Right kidney (tissue), 1 donor: ENCODE data around the gene RNF144A.
"Not testable (repeated sequence)": the region's sequence is repeated elsewhere in the genome, so short reads cannot be mapped to it uniquely, and the experiment has no call there.

Experiments used
- DNase-seq: peaks from one replicate; pipeline ENCODE4 v3.0.0-alpha.2; 2016

The RNF144A gene

DNA sequence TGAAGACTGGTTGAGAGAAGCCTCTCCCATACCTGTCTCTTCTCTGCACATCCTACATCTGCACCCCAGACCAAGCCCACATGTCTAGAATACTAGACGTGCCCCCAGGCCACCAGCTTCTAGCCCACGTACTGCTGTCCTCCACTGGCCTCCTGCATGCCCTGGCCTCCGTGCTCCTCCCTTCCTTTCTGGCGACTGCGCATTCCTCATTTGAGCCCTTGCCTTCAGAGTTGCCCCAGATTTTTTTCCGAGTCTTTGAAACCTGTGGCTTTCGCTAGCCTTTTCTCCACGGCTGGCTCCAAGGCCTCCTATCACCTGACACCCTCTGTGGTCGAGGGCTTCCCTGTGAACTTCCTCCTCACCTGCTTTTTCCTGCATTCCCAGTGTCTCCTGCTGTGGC, 11.2 kb downstream of the RNF144A start:
- DNase-seq: no peak

DNA sequence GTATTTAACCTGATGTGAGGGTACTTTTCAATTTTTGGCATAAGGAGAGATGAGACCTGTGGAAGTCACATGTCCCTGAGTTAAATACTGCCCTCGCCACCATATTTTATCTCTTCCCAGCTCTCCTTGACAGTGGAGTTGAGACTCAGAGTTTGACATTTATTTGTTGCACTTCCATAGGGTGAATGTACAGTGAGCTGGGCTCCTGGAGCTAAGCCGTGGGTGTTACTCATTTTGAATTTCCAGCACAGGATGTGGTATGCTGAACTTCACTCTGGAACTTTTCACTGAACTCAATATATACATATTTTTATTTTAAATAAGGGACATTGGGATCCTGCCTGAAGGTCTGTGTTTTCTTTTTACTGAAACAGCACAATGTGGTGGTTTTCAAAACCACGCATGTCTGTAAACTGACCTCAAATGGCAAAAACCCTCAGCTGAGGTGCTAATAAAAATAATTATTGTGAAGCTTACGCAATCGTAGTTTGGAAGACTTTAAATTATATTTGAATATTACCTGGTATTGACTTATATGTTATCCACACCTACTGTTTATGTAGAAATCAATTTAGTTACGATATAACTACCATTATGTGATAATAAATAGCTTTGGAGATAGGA, 12.1 kb downstream of the RNF144A start:
- no peak for DNase-seq

GRCh38 chr2:6930923-6931647, 13.9 kb downstream of the RNF144A start:
- DNase-seq: no peak

- no peak for DNase-seq
Measured at GRCh38 chr2:6931753-6932152, 14.5 kb downstream of the RNF144A start.

DNA sequence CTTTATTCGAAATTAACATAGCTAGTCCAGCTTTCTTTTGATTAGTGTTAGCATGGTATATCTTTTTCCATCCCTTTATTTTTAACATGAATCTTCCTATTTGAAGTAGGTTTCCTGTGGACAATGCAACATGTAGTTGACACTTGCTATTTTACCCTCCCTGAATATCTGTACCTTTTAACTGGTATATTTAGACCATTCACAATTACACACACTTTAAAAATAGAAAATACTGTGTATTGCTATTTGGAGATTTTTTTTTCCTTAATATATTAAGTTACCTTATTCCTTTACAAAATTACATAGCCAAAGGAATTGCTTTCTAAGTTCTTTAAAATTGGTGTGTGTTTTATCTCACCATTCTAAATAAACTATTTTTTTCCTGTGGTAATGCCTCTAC, 15.0 kb downstream of the RNF144A start:
- DNase-seq: no peak

GRCh38 chr2:6932828-6933227, 15.6 kb downstream of the RNF144A start:
- DNase-seq: no peak

- DNase-seq: no peak
Measured at GRCh38 chr2:6933911-6934310, 16.7 kb downstream of the RNF144A start.

GRCh38 chr2:6934345-6934744, 17.1 kb downstream of the RNF144A start:
- no peak for DNase-seq

DNA sequence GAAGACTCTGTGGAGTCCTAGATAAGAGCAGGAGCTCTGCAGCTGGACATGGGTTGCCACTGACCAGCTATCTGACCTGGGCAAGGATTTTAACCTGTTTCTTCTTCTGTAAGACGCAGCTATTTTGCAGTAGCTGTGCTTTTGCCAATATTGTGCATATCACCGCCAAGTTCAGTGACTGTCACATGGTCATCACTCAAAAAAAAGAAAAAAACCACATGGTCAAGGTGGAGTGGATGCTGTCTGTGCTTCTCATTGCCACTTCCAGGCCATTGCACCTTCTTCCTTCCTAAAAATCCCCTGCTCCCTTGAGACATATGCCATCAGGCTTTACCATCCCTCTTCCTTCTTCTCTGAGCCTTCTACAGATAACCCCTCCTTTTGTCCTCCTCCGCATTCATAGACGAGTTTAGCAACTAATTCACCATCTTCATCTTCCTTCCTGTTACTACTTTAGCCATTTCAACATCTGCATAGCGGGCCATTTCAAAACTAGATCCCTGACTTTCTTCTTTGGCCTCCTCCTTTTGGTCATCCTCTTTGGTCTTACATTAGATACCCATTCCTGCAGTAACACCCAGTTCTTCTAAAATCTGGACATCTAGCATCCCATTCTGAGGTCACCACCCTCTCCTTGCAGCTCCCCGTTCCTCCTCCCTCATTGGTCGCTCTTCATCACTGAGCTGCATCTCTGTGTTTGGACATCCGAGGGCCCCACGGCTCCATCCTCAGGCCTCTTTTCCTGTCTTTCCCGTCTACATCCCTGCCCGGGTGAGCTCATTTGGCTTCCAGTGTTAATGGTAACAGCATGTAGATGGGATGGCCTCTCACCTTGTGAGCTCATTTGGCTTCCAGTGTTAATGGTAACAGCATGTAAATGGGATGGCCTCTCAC, 17.8 kb downstream of the RNF144A start:
- DNase-seq: no peak

DNA sequence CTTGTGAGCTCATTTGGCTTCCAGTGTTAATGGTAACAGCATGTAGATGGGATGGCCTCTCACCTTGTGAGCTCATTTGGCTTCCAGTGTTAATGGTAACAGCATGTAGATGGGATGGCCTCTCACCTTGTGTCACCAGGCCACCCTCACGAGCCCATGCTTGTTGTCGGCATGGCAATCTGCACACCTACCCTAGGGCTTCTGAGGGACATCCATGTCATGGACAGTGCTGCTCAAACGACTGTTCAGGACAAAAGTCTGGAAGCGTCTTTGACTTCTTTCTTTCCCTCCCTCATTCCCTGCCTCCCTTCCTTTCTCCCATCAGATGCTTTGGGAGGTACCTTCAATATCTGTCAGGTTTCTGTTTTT, 18.4 kb downstream of the RNF144A start:
- DNase-seq: not testable (repeated sequence)

GRCh38 chr2:6937157-6937556, 19.9 kb downstream of the RNF144A start:
- no peak for DNase-seq

GRCh38 chr2:6937582-6937981, 20.4 kb downstream of the RNF144A start:
- DNase-seq: no peak

DNA sequence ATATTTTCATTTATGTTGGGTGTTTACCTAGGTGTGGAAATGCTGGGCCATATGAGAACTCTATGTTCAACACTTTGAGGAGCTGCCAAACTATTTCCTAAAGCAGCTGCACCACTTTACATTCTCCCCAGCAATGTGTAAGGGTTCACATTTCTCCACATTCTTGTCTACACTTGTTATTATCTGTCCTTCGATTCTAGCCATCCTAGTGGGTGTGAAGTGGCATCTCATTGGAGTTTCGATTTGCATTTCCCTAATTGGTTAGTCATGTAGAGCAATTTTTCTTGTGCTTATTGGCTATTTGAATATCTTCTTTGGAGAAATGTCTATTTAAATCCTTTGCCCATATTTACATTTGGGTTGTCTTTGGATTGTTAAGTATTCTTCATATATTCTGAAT, 21.9 kb downstream of the RNF144A start:
- no peak for DNase-seq

GRCh38 chr2:6940820-6941219, 23.6 kb downstream of the RNF144A start:
- no peak for DNase-seq

- DNase-seq: no peak
Measured at GRCh38 chr2:6941299-6942046, 24.3 kb downstream of the RNF144A start.

DNA sequence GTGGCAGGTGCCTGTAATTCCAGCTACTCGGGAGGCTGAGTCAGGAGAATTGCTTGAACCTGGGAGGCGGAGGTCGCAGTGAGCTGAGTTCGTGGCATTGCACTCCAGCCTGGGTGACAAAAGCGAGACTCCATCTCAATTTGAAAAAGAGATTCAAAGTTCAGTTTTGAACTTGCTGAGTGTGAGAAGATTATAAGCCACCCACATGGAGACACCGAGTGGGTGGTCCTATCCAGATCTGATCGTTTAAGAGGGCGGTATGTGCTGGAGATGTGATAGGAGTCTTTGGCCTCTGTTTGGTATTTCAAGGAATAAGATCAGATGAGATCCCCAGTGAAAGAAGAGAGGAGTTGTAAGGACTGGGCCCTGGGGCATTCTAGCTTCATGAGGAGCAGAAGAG, 25.6 kb downstream of the RNF144A start:
- no peak for DNase-seq

- no peak for DNase-seq
Measured at GRCh38 chr2:6943523-6943922, 26.3 kb downstream of the RNF144A start.

GRCh38 chr2:6943971-6944370, 26.8 kb downstream of the RNF144A start:
- no peak for DNase-seq

DNA sequence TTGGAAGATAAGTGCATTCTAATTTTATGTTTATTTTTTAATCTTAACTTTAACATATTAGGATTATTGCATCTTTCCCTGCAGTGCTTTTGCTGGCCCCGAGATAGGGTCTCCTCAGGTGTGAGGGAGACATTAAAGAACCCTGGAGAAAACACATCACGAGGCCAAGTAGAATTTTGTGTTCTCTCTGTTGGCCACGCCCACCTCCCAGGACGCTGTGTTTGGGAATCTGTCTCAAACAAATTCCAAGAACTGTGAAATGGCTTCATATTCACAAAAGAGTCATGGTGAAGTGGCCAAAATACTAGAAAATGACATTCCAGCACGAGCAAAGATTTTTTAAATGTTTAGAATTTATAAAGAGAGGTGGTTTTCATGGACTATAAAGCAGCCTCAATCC, 27.3 kb downstream of the RNF144A start:
- DNase-seq: no peak

- no peak for DNase-seq
Measured at GRCh38 chr2:6945087-6945813, 28.0 kb downstream of the RNF144A start.

- no peak for DNase-seq
Measured at GRCh38 chr2:6945821-6946220, 28.6 kb downstream of the RNF144A start.

GRCh38 chr2:6946722-6947121, 29.5 kb downstream of the RNF144A start:
- no peak for DNase-seq
